ENCODE data around the gene PHLDB1.
A peak's percentile ranks its signal among the peaks of the same experiment; 100 is the strongest.

Gene PHLDB1

GRCh38 chr11:118690553-118691304 is 83.3 kb downstream of the PHLDB1 start:
- no peak for DNase-seq

- DNase-seq: peak; percentile 78
Measured at GRCh38 chr11:118691926-118692830, 84.8 kb downstream of the PHLDB1 start.

- no peak for DNase-seq
Measured at GRCh38 chr11:118694185-118694584, 86.8 kb downstream of the PHLDB1 start.

GRCh38 chr11:118694771-118695170 is 87.4 kb downstream of the PHLDB1 start:
- DNase-seq: no peak

GRCh38 chr11:118696673-118697226 is 89.3 kb downstream of the PHLDB1 start:
- no peak for DNase-seq

- DNase-seq: no peak
Measured at GRCh38 chr11:118697346-118697745, 89.9 kb downstream of the PHLDB1 start.

- peak; percentile 74 for DNase-seq
Measured at GRCh38 chr11:118699506-118700220, 92.2 kb downstream of the PHLDB1 start.

- DNase-seq: no peak
Measured at GRCh38 chr11:118703563-118704106, 96.2 kb downstream of the PHLDB1 start.

- DNase-seq: peak; percentile 53
Measured at GRCh38 chr11:118705111-118705741, 97.8 kb downstream of the PHLDB1 start.

GRCh38 chr11:118705791-118706545 is 98.6 kb downstream of the PHLDB1 start:
- DNase-seq: no peak

GRCh38 chr11:118706546-118706825 is 99.1 kb downstream of the PHLDB1 start:
- DNase-seq: no peak

Measured in activated gamma-delta T cell treated with Interleukin-2 at 50 U/mL for 16 hours (primary cell).